MCF 10A (cell line): ENCODE results near the gene TMEM190. TPM values are rescaled to one million over a fixed set of nuclear protein-coding genes. Genes with fewer than 3 reads are reported as not detected.
A peak's percentile ranks its signal among the peaks of the same experiment; 100 is the strongest.
"Not testable (repeated sequence)": the region's sequence is repeated elsewhere in the genome, so short reads cannot be mapped to it uniquely, and the experiment has no call there.

Experiments
- BruUV-seq: library from RNA; stranded (reverse); fragments of 400-500 nt; replicated peaks from 2 replicates; lab custom pipeline; 2021; lab: Mats Ljungman, UMichigan
- CTCF ChIA-PET: fragments of 300-600 bp; sonication (Branson Sonifier 250); formaldehyde crosslinking; extraction: SDS; loops from one replicate; lab custom pipeline; 2021; ENCODE audit warnings: antibody characterized with exemption, inconsistent platforms; lab: Yijun Ruan, JAX
- POLR2A ChIA-PET: fragments of 300-600, 350-650 bp; sonication (Branson Sonifier 250); formaldehyde crosslinking; extraction: SDS; loops from one replicate; lab custom pipeline; 2020; ENCODE audit warnings: antibody characterized with exemption, inconsistent platforms; lab: Yijun Ruan, JAX
- DNase-seq: peaks from one replicate; pipeline ENCODE4 v3.0.0-alpha.2; 2018; ENCODE audit not compliant: unreplicated experiment
- H3K27ac Mint-ChIP-seq: one replicate; pipeline ENCODE4 v1.8.0; 2022; ENCODE audit warnings: mild to moderate bottlenecking, low read depth, mixed read lengths; ENCODE audit not compliant: unreplicated experiment
- H3K27me3 Mint-ChIP-seq: one replicate; pipeline ENCODE4 v1.8.0; 2022; ENCODE audit warnings: mixed read lengths; ENCODE audit not compliant: insufficient read depth, unreplicated experiment
- H3K36me3 Mint-ChIP-seq: one replicate; pipeline ENCODE4 v1.8.0; 2022; ENCODE audit warnings: mild to moderate bottlenecking, moderate library complexity, mixed read lengths; ENCODE audit not compliant: insufficient read depth, unreplicated experiment
- H3K4me1 Mint-ChIP-seq: one replicate; pipeline ENCODE4 v1.8.0; 2022; ENCODE audit warnings: mixed read lengths; ENCODE audit not compliant: insufficient read depth, unreplicated experiment
- H3K4me3 Mint-ChIP-seq: one replicate; pipeline ENCODE4 v1.8.0; 2022; ENCODE audit warnings: mild to moderate bottlenecking, moderate library complexity, mixed read lengths; ENCODE audit not compliant: unreplicated experiment
- H3K9me3 Mint-ChIP-seq: one replicate; pipeline ENCODE4 v1.8.0; 2022; ENCODE audit warnings: mixed read lengths; ENCODE audit not compliant: unreplicated experiment
- CTCF ChIP-seq: fragments of 200-600 bp; IDR thresholded peaks from one replicate; pipeline ENCODE4 v1.8.0; 2022; ENCODE audit warnings: antibody characterized with exemption, mild to moderate bottlenecking; ENCODE audit not compliant: unreplicated experiment
- intact Hi-C: fragments of 100-400 bp; cut with micrococcal nuclease; formaldehyde crosslinking; loops from 2 replicates; pipeline ENCODE4 v1.14.1; 2022
- total RNA-seq: library from RNA; stranded (reverse); gene quantifications from 2 replicates; pipeline ENCODE4 v1.2.3, GENCODE V29; 2022

Gene TMEM190
- total RNA-seq, 1 experiment from 2014 or later: 0.58 TPM

DNA sequence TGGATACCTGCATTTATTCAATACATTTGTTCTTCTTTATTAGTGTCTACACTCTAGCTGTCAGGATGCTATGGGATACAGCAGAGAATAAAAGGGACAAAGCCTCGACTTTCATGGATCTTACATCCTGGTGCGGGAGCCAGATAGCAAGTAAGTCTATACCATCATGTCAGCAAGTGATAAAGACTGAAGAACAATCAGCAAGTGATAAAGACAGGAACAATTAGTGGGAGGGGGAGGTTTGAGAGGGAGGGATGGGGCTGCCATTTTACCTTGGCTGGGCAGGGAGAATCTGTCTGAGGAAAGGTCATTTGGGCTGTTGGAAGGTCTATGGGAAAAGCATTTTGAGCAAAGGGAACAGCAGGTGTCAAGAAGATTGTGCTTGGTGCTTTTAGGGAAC is 33.5 kb downstream of the TMEM190 start:
- no TSS peak for BruUV-seq
- Mint-ChIP-seq H3K36me3 (peaks cover 31% of the 10 kb centered on the region), H3K4me1 (peaks cover 15% of the 10 kb centered on the region), H3K9me3 (no peaks in the 10 kb centered on the region), H3K27me3 (no peaks in the 10 kb centered on the region), H3K27ac (no peak overlapping the region), H3K4me3 (no peak overlapping the region)
- DNase-seq: no peak
- intact Hi-C loops: loop anchor here (10.0 kb wide), 1 partner anchor 95 kb away; no protein-coding TSS in a partner anchor
- CTCF ChIA-PET: interaction anchor here (2.3 kb wide), 1 partner anchor 8 kb away, joined by 12 read pairs; no protein-coding TSS in a partner anchor
- TF ChIP-seq CTCF: no peak
- POLR2A ChIA-PET: interaction anchor here (1.2 to 6.1 kb wide), 2 partner anchors 10 to 21 kb away, joined by 4 to 57 read pairs; partner anchors contain the start of gene RPL28

GRCh38 chr19:55418185-55418584 is 41.6 kb downstream of the TMEM190 start:
- no TSS peak for BruUV-seq
- H3K4me1 Mint-ChIP-seq: no peaks in the 10 kb centered on the region
- DNase-seq: peak; percentile 86
- peak; percentile 86 for TF ChIP-seq CTCF
- no peaks in the 10 kb centered on the region for H3K9me3 Mint-ChIP-seq
- H3K27me3 Mint-ChIP-seq: no peaks in the 10 kb centered on the region
- no peak overlapping the region for H3K4me3 Mint-ChIP-seq
- H3K36me3 Mint-ChIP-seq: no peaks in the 10 kb centered on the region
- H3K27ac Mint-ChIP-seq: no peak overlapping the region
- ChIA-PET POLR2A (interaction anchor here (0.7 to 1.4 kb wide), 3 partner anchors 11 to 126 kb away, joined by 3 to 4 read pairs (median 4); partner anchors contain the start of gene UBE2S), CTCF (interaction anchor here (0.5 to 4.4 kb wide), 39 partner anchors 9 to 319 kb away, joined by 3 to 29 read pairs (median 4); partner anchors contain the start of genes BRSK1, KMT5C and TMEM238)
- intact Hi-C loops: loop anchor here (1.0 to 10.0 kb wide), 3 partner anchors 87 to 277 kb away; no protein-coding TSS in a partner anchor

- no peak for DNase-seq
- Mint-ChIP-seq H3K4me1 (no peaks in the 10 kb centered on the region), H3K27ac (no peak overlapping the region), H3K27me3 (no peaks in the 10 kb centered on the region), H3K4me3 (no peak overlapping the region), H3K36me3 (no peaks in the 10 kb centered on the region), H3K9me3 (no peaks in the 10 kb centered on the region)
- intact Hi-C loops: loop anchor here (10.0 kb wide), 1 partner anchor 86 kb away; no protein-coding TSS in a partner anchor
- BruUV-seq: no TSS peak
- CTCF ChIA-PET: interaction anchor here (0.6 to 4.4 kb wide), 18 partner anchors 9 to 286 kb away, joined by 3 to 29 read pairs (median 5); no protein-coding TSS in a partner anchor
- TF ChIP-seq CTCF: no peak
- POLR2A ChIA-PET: interaction anchor here (1.4 kb wide), 1 partner anchor 12 kb away, joined by 3 read pairs; the partner anchor contains the start of gene UBE2S
Observed at GRCh38 chr19:55419103-55419502, 42.5 kb downstream of the TMEM190 start.

DNA sequence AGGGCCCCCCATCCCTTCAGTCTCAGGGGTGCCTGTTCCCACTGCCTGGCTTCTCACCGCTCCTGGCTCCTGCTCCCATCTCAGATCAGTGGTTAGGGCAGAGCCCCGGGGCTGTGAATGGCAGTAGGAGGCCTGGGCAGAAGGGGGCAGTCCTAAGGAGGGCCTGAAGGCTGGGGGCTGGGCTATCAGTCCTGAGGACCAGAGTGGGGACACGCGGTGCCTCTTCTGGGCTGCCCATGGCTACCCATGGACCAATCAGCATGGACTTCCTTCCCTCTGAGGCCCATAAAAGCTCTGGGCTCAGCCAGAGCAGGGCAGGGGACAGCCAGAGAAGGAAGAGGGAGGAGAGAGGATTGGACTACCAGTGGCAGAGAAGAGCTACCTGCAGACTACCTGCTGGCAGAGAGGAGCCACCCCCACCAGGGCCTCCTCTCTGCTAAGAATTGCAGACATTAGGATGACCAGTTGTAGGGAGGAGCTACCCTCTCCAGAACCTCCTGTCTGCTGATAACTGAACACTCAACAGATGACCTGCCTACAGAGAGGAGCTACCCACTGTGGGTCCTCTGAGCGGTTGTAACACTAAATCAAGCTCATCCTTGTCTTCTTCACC is 43.1 kb downstream of the TMEM190 start:
- H3K4me1 Mint-ChIP-seq: no peaks in the 10 kb centered on the region
- DNase-seq: no peak
- peaks cover 4% of the 10 kb centered on the region for H3K27me3 Mint-ChIP-seq
- no peak for TF ChIP-seq CTCF
- H3K4me3 Mint-ChIP-seq: no peak overlapping the region
- BruUV-seq: no TSS peak
- intact Hi-C loops: loop anchor here (10.0 kb wide), 1 partner anchor 85 kb away; no protein-coding TSS in a partner anchor
- CTCF ChIA-PET: interaction anchor here (0.5 to 4.4 kb wide), 10 partner anchors 8 to 279 kb away, joined by 3 to 29 read pairs (median 4); no protein-coding TSS in a partner anchor
- no peaks in the 10 kb centered on the region for H3K36me3 Mint-ChIP-seq
- POLR2A ChIA-PET: interaction anchor here (0.7 kb wide), 1 partner anchor 17 kb away, joined by 3 read pairs; no protein-coding TSS in a partner anchor
- no peak overlapping the region for H3K27ac Mint-ChIP-seq
- no peaks in the 10 kb centered on the region for H3K9me3 Mint-ChIP-seq

DNA sequence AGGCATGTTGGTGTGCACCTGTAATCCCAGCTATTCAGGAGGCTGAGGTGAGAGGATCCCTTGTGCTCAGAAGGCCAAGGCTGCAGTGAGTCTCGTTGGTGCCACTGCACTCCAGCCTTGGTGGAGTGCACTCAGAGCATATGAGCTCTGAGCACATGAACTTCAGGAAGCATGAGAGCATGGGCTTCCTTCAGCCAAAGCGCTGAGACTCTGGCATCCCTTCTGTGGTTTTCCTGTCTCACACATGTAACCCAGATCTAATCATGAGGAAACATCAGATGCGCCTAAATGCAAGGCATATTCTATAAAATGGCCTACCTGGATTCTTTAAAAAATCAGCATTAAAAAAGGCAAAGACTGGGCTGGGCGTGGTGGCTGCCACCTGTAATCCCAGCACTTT is 44.7 kb downstream of the TMEM190 start:
- H3K4me3 Mint-ChIP-seq, H3K36me3 Mint-ChIP-seq, DNase-seq, H3K9me3 Mint-ChIP-seq, POLR2A ChIA-PET, intact Hi-C loops, H3K27ac Mint-ChIP-seq, H3K4me1 Mint-ChIP-seq, BruUV-seq: not testable (repeated sequence)
- CTCF ChIA-PET: interaction anchor here (0.6 kb wide), 2 partner anchors 38 to 118 kb away, joined by 3 read pairs; no protein-coding TSS in a partner anchor
- peaks cover 12% of the 10 kb centered on the region for H3K27me3 Mint-ChIP-seq
